ENCODE data around the gene AGTR2.

AGTR2 gene

DNA sequence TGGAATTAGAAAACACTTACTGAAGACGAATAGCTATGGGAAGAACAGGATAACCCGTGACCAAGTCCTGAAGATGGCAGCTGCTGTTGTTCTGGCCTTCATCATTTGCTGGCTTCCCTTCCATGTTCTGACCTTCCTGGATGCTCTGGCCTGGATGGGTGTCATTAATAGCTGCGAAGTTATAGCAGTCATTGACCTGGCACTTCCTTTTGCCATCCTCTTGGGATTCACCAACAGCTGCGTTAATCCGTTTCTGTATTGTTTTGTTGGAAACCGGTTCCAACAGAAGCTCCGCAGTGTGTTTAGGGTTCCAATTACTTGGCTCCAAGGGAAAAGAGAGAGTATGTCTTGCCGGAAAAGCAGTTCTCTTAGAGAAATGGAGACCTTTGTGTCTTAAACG is 2.4 kb downstream of the AGTR2 start:
- Histone ChIP-seq H3K4me3 (ENCODE audit: low read depth in 1 of 2, low read length in 2 of 2) (no peak overlapping the region), H3K9me3 (ENCODE audit: insufficient read depth, low read length, severe bottlenecking) (no peaks in the 10 kb centered on the region), H3K27me3 (ENCODE audit: insufficient read depth, low read length, poor library complexity) (no peaks in the 10 kb centered on the region), H3K79me2 (ENCODE audit: insufficient read depth, low read length) (no peaks in the 10 kb centered on the region), H3K27ac (ENCODE audit: low read length) (no peak overlapping the region), H3K4me1 (ENCODE audit: insufficient read depth, low read length) (no peaks in the 10 kb centered on the region), H2AFZ (ENCODE audit: low read depth, low read length) (no peak overlapping the region), H3K9ac (ENCODE audit: low read depth, low read length) (no peak overlapping the region), H3K36me3 (ENCODE audit: insufficient read depth, low read length) (no peaks in the 10 kb centered on the region), H4K20me1 (ENCODE audit: insufficient read depth, low read length) (no peaks in the 10 kb centered on the region), H3K4me2 (ENCODE audit: insufficient read depth, low read length) (no peak overlapping the region)
- DNase-seq (no peak), ATAC-seq (ENCODE audit: insufficient read depth, low read depth) (no peak)
- TF ChIP-seq, protein P1, sequence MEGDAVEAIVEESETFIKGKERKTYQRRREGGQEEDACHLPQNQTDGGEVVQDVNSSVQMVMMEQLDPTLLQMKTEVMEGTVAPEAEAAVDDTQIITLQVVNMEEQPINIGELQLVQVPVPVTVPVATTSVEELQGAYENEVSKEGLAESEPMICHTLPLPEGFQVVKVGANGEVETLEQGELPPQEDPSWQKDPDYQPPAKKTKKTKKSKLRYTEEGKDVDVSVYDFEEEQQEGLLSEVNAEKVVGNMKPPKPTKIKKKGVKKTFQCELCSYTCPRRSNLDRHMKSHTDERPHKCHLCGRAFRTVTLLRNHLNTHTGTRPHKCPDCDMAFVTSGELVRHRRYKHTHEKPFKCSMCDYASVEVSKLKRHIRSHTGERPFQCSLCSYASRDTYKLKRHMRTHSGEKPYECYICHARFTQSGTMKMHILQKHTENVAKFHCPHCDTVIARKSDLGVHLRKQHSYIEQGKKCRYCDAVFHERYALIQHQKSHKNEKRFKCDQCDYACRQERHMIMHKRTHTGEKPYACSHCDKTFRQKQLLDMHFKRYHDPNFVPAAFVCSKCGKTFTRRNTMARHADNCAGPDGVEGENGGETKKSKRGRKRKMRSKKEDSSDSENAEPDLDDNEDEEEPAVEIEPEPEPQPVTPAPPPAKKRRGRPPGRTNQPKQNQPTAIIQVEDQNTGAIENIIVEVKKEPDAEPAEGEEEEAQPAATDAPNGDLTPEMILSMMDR (IDR thresholded peaks at IDR 0.05; ENCODE audit: borderline replicate concordance, extremely low read depth, low read length, poor library complexity, severe bottlenecking): no peak
- no peak for TF ChIP-seq EZH2 (IDR thresholded peaks at IDR 0.05; ENCODE audit: borderline replicate concordance, low read depth, low read length, severe bottlenecking)

DNA sequence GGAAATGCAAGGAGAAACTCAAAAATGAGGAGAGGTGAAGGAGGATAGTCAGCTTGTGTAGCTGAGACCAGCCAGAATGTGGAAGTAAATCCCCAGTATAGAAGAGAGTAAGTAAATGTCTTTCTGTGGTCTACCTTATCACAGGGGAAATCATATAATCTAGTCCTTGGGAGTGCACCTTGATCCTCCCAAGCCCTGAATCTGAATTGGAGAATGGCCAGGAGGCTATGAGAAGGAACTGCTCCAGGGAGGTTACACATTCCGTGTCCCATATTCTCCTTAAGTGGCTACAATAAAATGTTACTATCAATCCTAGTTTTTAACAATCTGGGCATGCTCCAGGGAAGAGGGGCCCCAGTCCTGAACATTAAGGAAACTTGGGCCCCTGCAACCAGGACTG is 10.8 kb downstream of the AGTR2 start:
- Histone ChIP-seq H3K36me3 (ENCODE audit: insufficient read depth, low read length) (no peaks in the 10 kb centered on the region), H2AFZ (ENCODE audit: low read depth, low read length) (no peak overlapping the region), H3K4me1 (ENCODE audit: insufficient read depth, low read length) (no peaks in the 10 kb centered on the region), H3K9ac (ENCODE audit: low read depth, low read length) (no peak overlapping the region), H3K4me3 (ENCODE audit: low read depth in 1 of 2, low read length in 2 of 2) (no peak overlapping the region), H3K79me2 (ENCODE audit: insufficient read depth, low read length) (no peaks in the 10 kb centered on the region), H3K4me2 (ENCODE audit: insufficient read depth, low read length) (no peak overlapping the region), H3K27ac (ENCODE audit: low read length) (no peak overlapping the region), H3K9me3 (ENCODE audit: insufficient read depth, low read length, severe bottlenecking) (no peaks in the 10 kb centered on the region), H3K27me3 (ENCODE audit: insufficient read depth, low read length, poor library complexity) (no peaks in the 10 kb centered on the region), H4K20me1 (ENCODE audit: insufficient read depth, low read length) (no peaks in the 10 kb centered on the region)
- ATAC-seq (ENCODE audit: insufficient read depth, low read depth) (no peak), DNase-seq (no peak)
- TF ChIP-seq, protein P1 (IDR thresholded peaks at IDR 0.05; ENCODE audit: borderline replicate concordance, extremely low read depth, low read length, poor library complexity, severe bottlenecking): no peak
- no peak for TF ChIP-seq EZH2 (IDR thresholded peaks at IDR 0.05; ENCODE audit: borderline replicate concordance, low read depth, low read length, severe bottlenecking)

DNA sequence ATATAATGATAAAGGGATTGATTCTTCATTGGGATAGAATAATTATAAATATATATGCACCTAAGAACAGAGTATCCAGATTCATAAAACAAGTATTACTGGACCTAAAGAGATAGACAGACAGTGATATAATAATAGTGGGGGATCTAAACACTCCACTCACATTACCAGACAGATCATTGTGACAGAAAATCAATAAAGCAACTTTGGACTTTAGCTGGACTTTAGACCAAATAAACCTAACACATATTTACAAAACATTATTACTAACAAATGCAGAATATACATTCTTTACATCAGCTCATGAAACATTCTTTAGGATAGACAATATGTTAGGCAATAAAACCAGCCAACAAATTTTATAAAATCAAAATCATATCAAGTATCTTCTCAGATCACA is 14.6 kb downstream of the AGTR2 start:
- Histone ChIP-seq H3K9me3 (ENCODE audit: insufficient read depth, low read length, severe bottlenecking) (no peaks in the 10 kb centered on the region), H3K4me3 (ENCODE audit: low read depth in 1 of 2, low read length in 2 of 2) (no peak overlapping the region), H3K79me2 (ENCODE audit: insufficient read depth, low read length) (no peaks in the 10 kb centered on the region), H3K27ac (ENCODE audit: low read length) (no peak overlapping the region), H4K20me1 (ENCODE audit: insufficient read depth, low read length) (no peaks in the 10 kb centered on the region), H3K9ac (ENCODE audit: low read depth, low read length) (no peak overlapping the region), H3K36me3 (ENCODE audit: insufficient read depth, low read length) (no peaks in the 10 kb centered on the region), H3K27me3 (ENCODE audit: insufficient read depth, low read length, poor library complexity) (no peaks in the 10 kb centered on the region), H3K4me1 (ENCODE audit: insufficient read depth, low read length) (no peaks in the 10 kb centered on the region), H3K4me2 (ENCODE audit: insufficient read depth, low read length) (no peak overlapping the region), H2AFZ (ENCODE audit: low read depth, low read length) (no peak overlapping the region)
- DNase-seq: no peak
- no peak for TF ChIP-seq EZH2 (IDR thresholded peaks at IDR 0.05; ENCODE audit: borderline replicate concordance, low read depth, low read length, severe bottlenecking)
- TF ChIP-seq, protein P1 (IDR thresholded peaks at IDR 0.05; ENCODE audit: borderline replicate concordance, extremely low read depth, low read length, poor library complexity, severe bottlenecking): no peak
- ATAC-seq (ENCODE audit: insufficient read depth, low read depth): no peak

DNA sequence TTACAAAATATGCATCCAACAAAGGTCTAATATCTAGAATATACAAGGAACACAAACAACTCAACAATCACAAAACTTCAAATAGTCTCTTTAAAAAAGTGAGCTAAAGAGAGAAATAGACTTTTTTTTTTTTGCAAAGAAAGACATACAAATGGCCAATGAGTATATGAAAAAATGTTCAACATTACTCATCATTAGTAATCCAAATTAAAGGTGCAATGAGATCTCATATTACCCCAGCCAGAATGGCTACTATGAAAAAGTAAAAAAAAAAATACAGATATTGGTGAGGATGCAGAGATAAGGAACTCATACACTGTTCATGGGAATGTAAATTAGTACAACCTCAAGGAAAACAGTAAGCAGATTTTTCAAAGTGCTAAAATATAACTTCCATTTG is 24.1 kb downstream of the AGTR2 start:
- H3K9ac ChIP-seq (ENCODE audit: low read depth, low read length): no peak overlapping the region
- no peaks in the 10 kb centered on the region for H3K27me3 ChIP-seq (ENCODE audit: insufficient read depth, low read length, poor library complexity)
- no peaks in the 10 kb centered on the region for H4K20me1 ChIP-seq (ENCODE audit: insufficient read depth, low read length)
- H3K36me3 ChIP-seq (ENCODE audit: insufficient read depth, low read length): no peaks in the 10 kb centered on the region
- no peak overlapping the region for H3K4me2 ChIP-seq (ENCODE audit: insufficient read depth, low read length)
- H3K79me2 ChIP-seq (ENCODE audit: insufficient read depth, low read length): no peaks in the 10 kb centered on the region
- no peak for TF ChIP-seq EZH2 (IDR thresholded peaks at IDR 0.05; ENCODE audit: borderline replicate concordance, low read depth, low read length, severe bottlenecking)
- TF ChIP-seq, protein P1 (IDR thresholded peaks at IDR 0.05; ENCODE audit: borderline replicate concordance, extremely low read depth, low read length, poor library complexity, severe bottlenecking): no peak
- H2AFZ ChIP-seq (ENCODE audit: low read depth, low read length): no peak overlapping the region
- DNase-seq (no peak), ATAC-seq (ENCODE audit: insufficient read depth, low read depth) (no peak)
- no peaks in the 10 kb centered on the region for H3K4me1 ChIP-seq (ENCODE audit: insufficient read depth, low read length)
- H3K27ac ChIP-seq (ENCODE audit: low read length): no peak overlapping the region
- H3K9me3 ChIP-seq (ENCODE audit: insufficient read depth, low read length, severe bottlenecking): no peaks in the 10 kb centered on the region
- no peak overlapping the region for H3K4me3 ChIP-seq (ENCODE audit: low read depth in 1 of 2, low read length in 2 of 2)

Measured in DND-41 (cell line).